Gastrocnemius medialis (tissue), 4 donors: ENCODE measurements around the gene RARG.

Experiments used
- CTCF ChIP-seq, 5 experiments: fragments of 450-650 bp in 3 of 5; fragments of 200-600 bp in 2 of 5; sonication (generic) in 2 of 5; IDR thresholded peaks in 4 of 5; conservative IDR thresholded peaks in 1 of 5; 1 replicate in 4 of 5; 2 replicates in 1 of 5; pipeline ENCODE4 v1.5.1; 2016 to 2019; ENCODE audit warnings: antibody characterized with exemption in 5 of 5, mild to moderate bottlenecking in 3 of 5, moderate library complexity in 3 of 5
- POLR2A ChIP-seq, 2 donors: fragments of 450-650 bp; IDR thresholded peaks; one replicate each; pipeline ENCODE4 v1.6.1; 2017; ENCODE audit warnings: antibody characterized with exemption in 2 of 2, mild to moderate bottlenecking in 2 of 2, moderate library complexity in 2 of 2

- no peak for TF ChIP-seq POLR2A (IDR thresholded peaks at IDR 0.05)
- TF ChIP-seq CTCF (IDR thresholded peaks at IDR 0.05 in 4 of 5, conservative IDR thresholded peaks at IDR 0.05 in 1 of 5): no peak
Observed at GRCh38 chr12:53279888-53280498, 48.0 kb upstream of the RARG start.
